Right renal pelvis (tissue), 4 donors: Measurements from ENCODE around the gene DSEL. TPM values are rescaled to one million over a fixed set of nuclear protein-coding genes. Genes with fewer than 3 reads are reported as not detected.
A peak's percentile ranks its signal among the peaks of the same experiment; 100 is the strongest.

ENCODE experiments used
- DNase-seq, 4 donors: peaks; one replicate each; pipeline ENCODE4 v3.0.0-alpha.2; 2013; ENCODE audit warnings: low read depth in 4 of 4, low spot score in 3 of 4, missing footprints in 1 of 4
- polyA plus RNA-seq, 4 donors: library from polyadenylated mRNA; unstranded; fragments of 120-200 nt; gene quantifications; one replicate each; pipeline ENCODE4 v1.2.1, GENCODE V29; 2013; ENCODE audit not compliant: insufficient read length in 4 of 4

DSEL gene
- 10 to 100 TPM; 20.6 to 24.5 (median 21.7) TPM for polyA plus RNA-seq

GRCh38 chr18:67516539-67517443 is at the start of gene DSEL:
DSEL (minus strand) TSS chr18:67516720; CDS start chr18:67514608, 2,112 bp downstream.
- DNase-seq, result peak; percentile 86 to 91 (median 87)

GRCh38 chr18:67553437-67553836 is 36.9 kb upstream of the DSEL start:
- DNase-seq, result no peak

DNA sequence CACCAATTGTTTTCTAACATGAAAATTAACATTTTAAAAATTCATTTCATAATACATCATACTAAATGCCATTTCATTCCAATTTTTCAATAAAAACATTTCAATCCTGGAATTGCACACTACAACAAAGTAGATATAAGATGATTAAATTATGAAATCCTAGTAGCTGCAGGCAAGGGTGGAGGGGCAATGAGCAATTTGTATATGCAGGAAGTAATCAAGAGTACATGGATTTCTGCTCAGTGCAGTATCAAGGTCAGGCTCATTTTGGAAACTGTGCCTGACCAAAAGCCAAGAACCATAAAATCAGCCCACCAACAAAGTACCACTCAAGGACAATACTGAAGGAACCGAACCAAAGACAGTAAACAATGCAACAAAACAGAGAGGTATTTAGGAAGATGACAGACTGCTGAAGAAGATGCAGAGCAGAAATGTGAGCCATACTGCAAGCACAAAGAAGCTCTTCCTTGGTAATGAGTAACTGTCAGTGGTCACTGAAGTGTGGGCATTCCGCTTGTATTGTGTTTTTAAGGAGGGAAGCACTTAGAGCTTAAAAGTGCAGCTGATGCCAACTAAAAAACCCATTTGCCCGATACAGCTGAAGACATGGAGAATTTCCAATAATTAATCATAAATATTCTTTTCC is 34.5 kb upstream of the DSEL start:
- peak in 1 of 4 donors; percentile 8 for DNase-seq

DNA sequence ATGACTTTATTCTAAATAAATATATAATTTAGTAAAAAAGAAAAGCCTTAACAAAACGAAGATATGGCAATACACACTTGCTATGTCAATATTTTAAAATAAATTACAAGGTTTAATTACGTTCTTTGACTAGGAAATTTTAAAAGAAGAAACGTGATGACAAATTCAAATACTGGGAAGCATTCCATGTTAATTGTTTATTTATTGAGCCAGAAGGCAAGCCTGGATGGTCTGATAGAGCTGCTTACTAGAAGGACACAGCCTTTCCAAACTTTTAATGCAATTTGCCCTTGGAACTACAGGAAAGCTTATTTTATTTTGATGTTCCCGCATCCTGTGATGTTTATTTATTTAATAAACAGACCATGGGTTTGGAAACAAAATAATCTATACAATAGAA is 33.4 kb upstream of the DSEL start:
- no peak for DNase-seq

- no peak for DNase-seq
These were observed 29.2 kb upstream of the DSEL start for GRCh38 chr18:67545681-67546080.

DNA sequence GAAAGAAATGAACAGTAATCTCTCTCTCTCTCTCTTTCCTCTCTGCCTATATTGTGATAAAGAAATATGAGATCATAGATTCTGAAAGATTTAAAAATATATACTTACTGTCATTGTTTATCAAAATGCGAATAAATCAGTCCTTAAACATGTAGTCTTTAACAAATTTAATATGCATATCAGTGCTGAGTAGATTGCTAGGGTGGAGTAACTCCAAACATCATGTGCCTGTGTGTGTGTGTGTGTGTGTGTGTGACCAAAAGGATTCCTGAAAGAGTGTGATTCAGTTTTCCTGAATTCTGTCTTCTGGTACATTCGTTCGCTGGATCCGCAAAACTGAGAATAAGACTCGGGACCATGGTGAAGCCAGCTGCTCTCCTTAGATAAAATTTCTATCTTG is 24.0 kb upstream of the DSEL start:
- DNase-seq, result no peak

DNA sequence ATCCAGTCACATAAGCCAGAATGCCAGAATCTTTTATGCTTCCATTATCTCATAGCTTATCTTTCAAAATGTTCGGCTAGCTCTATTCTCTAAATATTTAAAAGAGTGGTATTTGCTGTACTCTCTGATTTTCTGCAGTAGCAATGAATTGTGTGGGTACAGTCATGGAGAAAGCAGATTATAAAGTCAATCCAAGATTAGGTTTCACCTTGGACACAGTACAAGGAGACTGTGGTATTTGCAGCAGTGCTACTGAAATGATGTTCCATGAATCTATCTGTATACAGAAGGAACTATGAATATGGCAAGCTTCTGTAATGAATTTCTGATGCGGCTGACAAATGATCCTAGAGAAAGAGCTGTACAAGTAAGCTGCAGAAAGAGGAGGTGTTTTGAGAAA is 15.4 kb upstream of the DSEL start:
- no peak for DNase-seq

GRCh38 chr18:67525328-67526099 is 9.0 kb upstream of the DSEL start:
- DNase-seq, result peak in 1 of 4 donors; percentile 38

DNA sequence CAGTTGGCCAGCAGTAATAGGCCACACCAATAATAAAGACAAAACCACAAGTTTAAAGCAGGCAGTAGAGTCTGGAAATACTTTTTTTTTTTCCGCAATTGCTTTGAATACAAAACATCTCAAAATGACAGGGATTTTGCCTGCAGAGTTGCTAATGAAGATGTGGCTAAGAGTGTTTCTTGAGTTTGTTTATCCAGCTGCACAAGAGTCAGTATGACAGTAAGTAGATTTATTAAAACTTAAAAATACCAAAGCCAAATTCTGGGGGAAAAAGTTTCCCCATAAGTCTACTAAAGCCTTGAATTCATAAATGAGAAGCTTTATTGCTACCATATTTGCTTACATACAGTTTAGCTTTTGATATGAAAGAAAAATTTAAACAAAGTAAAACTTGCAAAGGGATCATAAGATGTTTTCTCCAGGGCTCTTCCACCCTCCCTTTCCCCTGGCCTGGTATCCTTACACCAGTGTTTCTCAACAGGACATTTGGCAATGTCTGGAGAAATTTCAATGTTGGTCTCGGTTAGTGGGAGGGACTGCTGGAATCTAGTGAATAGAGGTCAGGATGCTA is 3.9 kb upstream of the DSEL start:
- no peak for DNase-seq

GRCh38 chr18:67519592-67519991 is 3.1 kb upstream of the DSEL start:
- DNase-seq, result no peak

GRCh38 chr18:67518566-67518965 is 2.0 kb upstream of the DSEL start:
- DNase-seq, result no peak

DNA sequence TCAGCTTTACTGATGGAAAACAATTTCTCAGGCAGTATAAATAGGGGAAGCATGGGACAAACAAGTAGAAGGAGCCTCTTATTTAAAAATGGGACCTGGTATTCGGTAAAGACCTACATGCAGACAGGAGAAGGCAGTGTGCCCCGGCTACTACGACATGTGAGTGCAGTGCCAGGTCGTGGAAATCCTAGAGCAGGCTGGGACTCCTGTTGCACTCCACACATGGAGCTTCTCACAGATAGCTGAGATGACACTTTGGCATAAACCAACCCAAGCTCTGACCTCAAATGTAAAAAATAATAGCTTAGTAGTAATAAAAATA is 885 bp upstream of the DSEL start:
- DNase-seq, result no peak

- DNase-seq, result peak; percentile 74 to 78 (median 76)
These were observed 480 bp downstream of the DSEL start for GRCh38 chr18:67515942-67516538.

- DNase-seq, result no peak
These were observed 1.5 kb downstream of the DSEL start for GRCh38 chr18:67514901-67515540.

GRCh38 chr18:67514465-67514864 is 2.1 kb downstream of the DSEL start:
- no peak for DNase-seq

GRCh38 chr18:67513280-67513679 is 3.2 kb downstream of the DSEL start:
- DNase-seq, result no peak

DNA sequence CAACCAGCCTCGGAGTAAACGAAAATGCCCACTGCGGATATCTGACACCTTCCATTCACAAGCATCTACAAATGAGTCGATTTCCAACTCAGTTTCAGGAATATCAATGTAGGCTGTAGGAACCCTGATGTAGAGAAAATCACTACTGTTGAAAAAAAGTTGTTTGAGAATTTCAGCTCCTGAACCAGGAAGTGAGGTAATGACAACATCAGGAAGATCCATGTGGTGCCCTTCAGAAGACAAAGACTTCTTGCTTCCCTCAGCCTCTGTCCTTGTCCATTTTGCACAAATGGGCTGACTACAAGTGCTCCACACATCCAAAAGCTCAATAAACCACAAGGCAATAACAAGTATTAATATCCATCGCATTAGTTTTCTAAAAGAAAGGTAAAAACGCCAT is 4.7 kb downstream of the DSEL start:
- DNase-seq, result no peak

GRCh38 chr18:67510831-67511230 is 5.7 kb downstream of the DSEL start:
- DNase-seq, result no peak

GRCh38 chr18:67509741-67510391 is 6.7 kb downstream of the DSEL start:
- DNase-seq, result no peak

GRCh38 chr18:67508146-67508545 is 8.4 kb downstream of the DSEL start:
- DNase-seq, result no peak
